WI38 (cell line): ENCODE data around the gene EVX2.

ENCODE experiments used
- H3K4me3 ChIP-seq: 2 replicates; pipeline ENCODE4 v1.5.1; 2011; ENCODE audit warnings: low read depth, mild to moderate bottlenecking, control low read depth, low read length
- CTCF ChIP-seq: IDR thresholded peaks from 2 replicates; pipeline ENCODE4 v1.5.1; 2012; ENCODE audit warnings: low read depth, mild to moderate bottlenecking, control low read depth, low read length

Gene EVX2

GRCh38 chr2:176081376-176081836, 2.4 kb downstream of the EVX2 start:
- TF ChIP-seq CTCF: no peak
- H3K4me3 ChIP-seq: no peak overlapping the region

GRCh38 chr2:176080540-176081375, 3.0 kb downstream of the EVX2 start:
- TF ChIP-seq CTCF: no peak
- no peak overlapping the region for H3K4me3 ChIP-seq

- TF ChIP-seq CTCF: peak; percentile 80
- H3K4me3 ChIP-seq: no peak overlapping the region
Observed at GRCh38 chr2:176079831-176080539, 3.8 kb downstream of the EVX2 start.

GRCh38 chr2:176079285-176079830, 4.4 kb downstream of the EVX2 start:
- H3K4me3 ChIP-seq: no peak overlapping the region
- TF ChIP-seq CTCF: no peak

GRCh38 chr2:176078541-176079284, 5.0 kb downstream of the EVX2 start:
- TF ChIP-seq CTCF: no peak
- no peak overlapping the region for H3K4me3 ChIP-seq

- H3K4me3 ChIP-seq: no peak overlapping the region
- TF ChIP-seq CTCF: no peak
Observed at GRCh38 chr2:176076796-176077195, 7.0 kb downstream of the EVX2 start.
